Muscle of back (tissue), 13 donors: ENCODE measurements around the gene DHX57. TPM values are rescaled to one million over a fixed set of nuclear protein-coding genes. Genes with fewer than 3 reads are reported as not detected.

ENCODE experiments used
- DNase-seq, 3 donors: peaks; one replicate each; pipeline versions ENCODE4 v3.0.0 to v3.0.0-alpha.2; 2013
- long read RNA-seq, 9 donors: transcript quantifications; one replicate each; lab custom pipeline, GENCODE V29; 2026
- polyA plus RNA-seq, 10 donors: library from polyadenylated mRNA; unstranded; fragments of 120-200 nt; gene quantifications; one replicate each; pipeline ENCODE4 v1.2.1, GENCODE V29; 2013; ENCODE audit not compliant: insufficient read length in 10 of 10

Gene DHX57
- polyA plus RNA-seq: 10 to 100 TPM; 16.5 to 29.5 (median 20.1) TPM
- long read RNA-seq, donor 1, full-length matches to known transcripts: 2 of 2 reads
- long read RNA-seq, donor 1, partial matches to known transcripts: 0 of 2 reads
- long read RNA-seq, donor 1, other reads (novel, unspliced or antisense): 0 of 2 reads
- long read RNA-seq, donor 2, partial matches to known transcripts: 0 of 1 reads
- long read RNA-seq, donor 2, other reads (novel, unspliced or antisense): 0 of 1 reads
- long read RNA-seq, donor 3: 0 reads
- long read RNA-seq, donor 4: 0 reads
- long read RNA-seq, donor 5, partial matches to known transcripts: 5 of 5 reads
- long read RNA-seq, donor 5, other reads (novel, unspliced or antisense): 0 of 5 reads
- long read RNA-seq, donor 6: 0 reads
- long read RNA-seq, donor 7: 0 reads
- long read RNA-seq, donor 8, full-length matches to known transcripts: 1 of 1 reads
- long read RNA-seq, donor 8, partial matches to known transcripts: 0 of 1 reads
- long read RNA-seq, donor 8, other reads (novel, unspliced or antisense): 0 of 1 reads
- long read RNA-seq, donor 9: 0 reads

GRCh38 chr2:38875576-38876367 is at the start of gene DHX57, which contains the start of gene MORN2:
Gene DHX57, minus strand, starts transcription at chr2:38875934. Its CDS starts 7,529 bp downstream, at chr2:38868405.
Gene MORN2, plus strand, starts transcription at chr2:38875976.
- DNase-seq: peak; percentile 76 to 97 (median 91)

- no peak for DNase-seq
Measured at GRCh38 chr2:38922902-38923301, 47.2 kb upstream of the DHX57 start.

GRCh38 chr2:38922389-38922788 is 46.7 kb upstream of the DHX57 start:
- no peak for DNase-seq

- DNase-seq: no peak
Measured at GRCh38 chr2:38912619-38913018, 36.9 kb upstream of the DHX57 start.

- DNase-seq: no peak
Measured at GRCh38 chr2:38911191-38911590, 35.5 kb upstream of the DHX57 start.

- DNase-seq: no peak
Measured at GRCh38 chr2:38909872-38910271, 34.1 kb upstream of the DHX57 start.

- DNase-seq: no peak
Measured at GRCh38 chr2:38907743-38908562, 32.2 kb upstream of the DHX57 start.

- DNase-seq: no peak
Measured at GRCh38 chr2:38907242-38907641, 31.5 kb upstream of the DHX57 start.

GRCh38 chr2:38905251-38905650 is 29.5 kb upstream of the DHX57 start:
- no peak for DNase-seq

- DNase-seq: no peak
Measured at GRCh38 chr2:38900726-38901125, 25.0 kb upstream of the DHX57 start.

- DNase-seq: no peak
Measured at GRCh38 chr2:38898256-38898655, 22.5 kb upstream of the DHX57 start.

- DNase-seq: no peak
Measured at GRCh38 chr2:38892819-38893218, 17.1 kb upstream of the DHX57 start.

- no peak for DNase-seq
Measured at GRCh38 chr2:38889575-38889974, 13.8 kb upstream of the DHX57 start, which contains the start of gene ARHGEF33. Gene ARHGEF33, plus strand, starts transcription at chr2:38889875. Its CDS starts 29,573 bp downstream, at chr2:38919448.

- no peak for DNase-seq
Measured at GRCh38 chr2:38889045-38889444, 13.3 kb upstream of the DHX57 start.

GRCh38 chr2:38887902-38888554 is 12.3 kb upstream of the DHX57 start:
- DNase-seq: no peak

GRCh38 chr2:38887347-38887746 is 11.6 kb upstream of the DHX57 start:
- DNase-seq: no peak

- no peak for DNase-seq
Measured at GRCh38 chr2:38886063-38886462, 10.3 kb upstream of the DHX57 start.

- no peak for DNase-seq
Measured at GRCh38 chr2:38876407-38876806, 673 bp upstream of the DHX57 start.

GRCh38 chr2:38875227-38875575 is 533 bp downstream of the DHX57 start:
- no peak for DNase-seq

- DNase-seq: no peak
Measured at GRCh38 chr2:38873763-38874162, 2.0 kb downstream of the DHX57 start.

GRCh38 chr2:38871432-38871831 is 4.3 kb downstream of the DHX57 start:
- DNase-seq: no peak
